Psoas muscle (tissue), 8 donors: Measurements from ENCODE around the gene TBC1D14. TPM values are rescaled to one million over a fixed set of nuclear protein-coding genes. Genes with fewer than 3 reads are reported as not detected.

Experiments
- ATAC-seq, 4 donors: fragments of 200-7000 bp; cut with Tn5 transposase; one replicate each; pipeline ENCODE4 v1.9.1; 2020; ENCODE audit warnings: moderate library complexity in 3 of 4, mild to moderate bottlenecking in 2 of 4
- DNase-seq, 2 donors: peaks; one replicate each; pipeline ENCODE4 v3.0.0-alpha.2; 2020
- H3K27ac ChIP-seq: fragments of 200-600 bp; one replicate; pipeline ENCODE4 v1.8.0; 2022
- H3K27me3 ChIP-seq, 3 donors: fragments of 200-600 bp in 1 of 3; one replicate each; pipeline versions ENCODE4 v1.6.1 to v1.8.0; 2013 to 2022; ENCODE audit warnings: low read length in 2 of 3, mild to moderate bottlenecking in 2 of 3, moderate library complexity in 1 of 3; ENCODE audit not compliant: insufficient read depth in 3 of 3
- H3K36me3 ChIP-seq, 2 donors: fragments of 200-600 bp in 1 of 2; one replicate each; pipeline versions ENCODE4 v1.6.1 to v1.8.0; 2013 to 2022; ENCODE audit warnings: low read depth in 1 of 2, mild to moderate bottlenecking in 1 of 2, moderate library complexity in 1 of 2; ENCODE audit not compliant: insufficient read depth in 1 of 2
- H3K4me1 ChIP-seq: fragments of 200-600 bp; one replicate; pipeline ENCODE4 v1.8.0; 2022
- H3K4me3 ChIP-seq: fragments of 200-600 bp; one replicate; pipeline ENCODE4 v1.8.0; 2022; ENCODE audit warnings: mild to moderate bottlenecking
- H3K9me3 ChIP-seq: fragments of 200-600 bp; one replicate; pipeline ENCODE4 v1.8.0; 2022
- CTCF ChIP-seq: fragments of 200-600 bp; IDR thresholded peaks from one replicate; pipeline ENCODE4 v1.8.0; 2022; ENCODE audit warnings: antibody characterized with exemption
- WGBS, 3 donors: extraction: QIAGEN DNeasy Blood & Tissue Kit; methylation state at CpG; one replicate each; pipeline versions ENCODE4 v1.1.6 to v1.1.7; 2013; 5-methylcytosine and 5-hydroxymethylcytosine counted together
- intact Hi-C, 2 donors: fragments of 100-400 bp; cut with DNase I; formaldehyde crosslinking; loops; one replicate each; pipeline versions ENCODE4 v1.11.0 to v1.14.2; 2022
- polyA plus RNA-seq, 3 donors: library from polyadenylated mRNA; stranded (reverse); fragments of 200-250 nt; gene quantifications; one replicate each; pipeline ENCODE4 v1.2.3, GENCODE V29; 2013
- total RNA-seq, 4 donors: library from RNA; stranded (reverse); fragmentation: NEBNext Ultra II Directional in 2 of 4; extraction: Animal tissue kit (Norgen Biotek cat#: 25700) in 2 of 4; gene quantifications; one replicate each; pipeline versions ENCODE4 v1.2.1 to v1.2.4, GENCODE V29; 2021 to 2023
- donor health status: healthy with polysubstance abuse.
- donor health status: DM: no; HTN: no; CAD: no; lungs with moderate emphysema.
- donor health status: Bipolar disorder and iron deficiency.
- donor health status: healthy.
- donor health status: DM: yes; HTN: yes; CAD: no.
- donor health status: DM: no; HTN: no; CAD: no.
- donor health status: DM: no; HTN: no; CAD: no.
- donor health status: DM: yes; HTN: yes; CAD: no.

Gene TBC1D14
- total and polyA plus RNA-seq, 7 donors, result 14.7 to 45.5 (median 33.1) TPM

GRCh38 chr4:6929812-6930464, 20.3 kb downstream of the TBC1D14 start:
- peak overlapping the region; percentile 36 for H3K27ac ChIP-seq
- H3K9me3 ChIP-seq, result no peaks in the 10 kb centered on the region
- peaks cover 43% of the 10 kb centered on the region for H3K4me1 ChIP-seq
- H3K4me3 ChIP-seq, result peak overlapping the region; percentile 9
- DNase-seq (no peak), ATAC-seq (peak; percentile 19 to 46 (median 28))
- intact Hi-C loops, result no loop called here
- no peaks in the 10 kb centered on the region for H3K27me3 ChIP-seq
- 45 to 69% (median 68%) methylated on average over 15 of the region's 15 CpGs for WGBS, 3 donors
- no peaks in the 10 kb centered on the region for H3K36me3 ChIP-seq
- no peak for TF ChIP-seq CTCF

GRCh38 chr4:6932475-6932874, 22.8 kb downstream of the TBC1D14 start:
- no peak for DNase-seq
- H3K27me3 ChIP-seq, result no peaks in the 10 kb centered on the region
- intact Hi-C loops, result no loop called here
- no peak for TF ChIP-seq CTCF
- no peak overlapping the region for H3K27ac ChIP-seq
- 92 to 100% (median 98%) methylated on average over 3 of the region's 3 CpGs for WGBS, 3 donors
- H3K36me3 ChIP-seq, result no peaks in the 10 kb centered on the region
- no peak overlapping the region for H3K4me3 ChIP-seq
- H3K9me3 ChIP-seq, result no peaks in the 10 kb centered on the region
- peaks cover 32% of the 10 kb centered on the region for H3K4me1 ChIP-seq
- ATAC-seq, result no peak

- no peak for ATAC-seq
- Histone ChIP-seq H3K27ac (no peak overlapping the region), H3K4me1 (peaks cover 30% of the 10 kb centered on the region), H3K36me3 (no peaks in the 10 kb centered on the region), H3K4me3 (no peak overlapping the region), H3K9me3 (no peaks in the 10 kb centered on the region), H3K27me3 (no peaks in the 10 kb centered on the region)
- no peak for DNase-seq
- TF ChIP-seq CTCF, result no peak
- intact Hi-C loops, result no loop called here
- WGBS, 3 donors, result 85 to 88% (median 87%) methylated on average over 3 of the region's 3 CpGs
Observed at GRCh38 chr4:6932918-6933317, 23.3 kb downstream of the TBC1D14 start.

GRCh38 chr4:6933691-6934430, 24.2 kb downstream of the TBC1D14 start:
- Histone ChIP-seq H3K27me3 (no peaks in the 10 kb centered on the region), H3K4me1 (peaks cover 23% of the 10 kb centered on the region), H3K9me3 (no peaks in the 10 kb centered on the region), H3K27ac (no peak overlapping the region), H3K36me3 (no peaks in the 10 kb centered on the region), H3K4me3 (no peak overlapping the region)
- 93 to 98% (median 93%) methylated on average over 9 of the region's 9 CpGs for WGBS, 3 donors
- intact Hi-C loops, result no loop called here
- TF ChIP-seq CTCF, result no peak
- ATAC-seq (no peak), DNase-seq (no peak)
